RPMI8226 (cell line): Measurements from ENCODE around the gene NFASC.
A peak's percentile ranks its signal among the peaks of the same experiment; 100 is the strongest.

ENCODE experiments used
- DNase-seq: peaks from one replicate; pipeline ENCODE4 v3.0.0-alpha.2; 2015

Gene NFASC

DNA sequence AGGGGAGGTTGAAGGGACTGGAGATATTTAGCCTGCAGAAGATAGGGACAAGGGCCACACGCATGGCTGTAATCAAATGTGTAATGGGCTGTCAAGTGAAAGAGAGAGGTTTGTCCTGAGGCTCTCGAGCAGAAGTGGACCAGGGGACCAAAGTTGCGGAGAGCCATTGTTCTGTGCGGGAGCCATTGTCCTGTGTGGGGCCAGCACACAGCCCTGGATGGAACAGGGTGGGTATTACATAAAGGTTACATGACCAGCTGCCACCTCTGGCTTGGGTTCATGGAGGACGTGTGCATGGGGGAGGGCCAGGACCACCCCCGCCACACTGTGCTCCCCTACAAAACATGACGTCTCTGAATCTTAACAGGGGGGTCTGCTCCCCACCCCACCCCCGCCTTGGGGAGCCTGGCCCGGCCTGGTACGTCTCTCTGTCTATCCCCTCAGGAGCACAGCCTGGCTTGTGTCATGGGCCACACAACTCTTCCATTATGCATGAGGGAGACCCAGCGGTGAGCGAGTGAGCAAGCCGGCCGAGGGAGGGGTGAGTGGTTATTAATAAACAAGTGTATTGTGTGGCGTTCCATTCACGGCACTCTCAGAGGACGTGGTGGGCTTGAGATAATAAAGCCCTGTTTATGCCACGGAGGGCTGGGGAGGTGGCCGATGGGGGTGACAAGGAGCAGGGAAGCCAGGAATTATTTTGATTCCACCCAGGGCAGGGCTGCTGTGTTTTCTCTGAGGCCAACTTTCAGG is at the start of gene NFASC:
Gene NFASC, plus strand, starts transcription at position 703 of the 753 bp plus-strand sequence. CDS start 73,454 bp downstream, outside the sequence.
- no peak for DNase-seq

DNA sequence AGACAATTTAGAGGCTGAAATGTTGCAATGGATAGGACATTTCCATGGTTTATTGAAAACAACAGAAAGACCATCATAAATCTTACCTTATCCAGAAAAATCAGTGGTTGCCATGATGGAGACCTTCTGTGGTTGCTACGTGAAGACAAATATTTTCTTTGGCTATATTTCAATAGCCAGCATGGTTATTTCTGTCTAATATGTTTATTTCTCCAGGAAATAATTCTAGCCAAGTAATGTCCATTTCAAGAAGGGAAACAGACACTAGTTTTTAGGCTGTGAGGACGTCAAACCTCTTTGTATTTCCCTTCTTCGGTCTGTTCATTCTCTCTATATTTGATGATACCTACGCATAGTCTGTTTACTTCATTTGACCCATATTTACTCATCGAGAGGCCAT is 49.2 kb upstream of the NFASC start:
- DNase-seq: no peak

- DNase-seq: no peak
These were observed 48.7 kb upstream of the NFASC start for GRCh38 chr1:204821924-204822323.

DNA sequence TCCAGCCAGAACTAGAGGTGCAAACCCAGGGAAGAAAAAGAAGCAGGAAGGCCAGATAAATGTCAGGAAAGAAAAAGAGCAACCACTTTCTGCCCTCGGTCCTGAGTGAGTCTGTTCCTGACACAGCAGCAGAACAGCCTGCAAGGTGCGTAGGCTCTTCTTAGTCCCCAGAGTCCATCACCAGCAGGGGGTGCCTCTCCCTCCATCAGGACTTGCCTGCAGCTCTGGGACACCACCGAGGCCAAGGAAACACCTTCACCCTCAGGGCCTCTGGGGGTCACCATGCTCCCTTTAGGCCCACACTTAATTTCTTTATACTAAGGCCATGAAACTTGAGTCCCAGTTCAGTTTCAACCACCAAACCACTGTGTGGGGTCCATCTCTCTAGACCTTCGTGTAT is 43.7 kb upstream of the NFASC start:
- DNase-seq: peak; percentile 68

GRCh38 chr1:204828352-204828850 is 42.3 kb upstream of the NFASC start:
- DNase-seq: peak; percentile 66

- DNase-seq: no peak
These were observed 41.4 kb upstream of the NFASC start for GRCh38 chr1:204829133-204829825.

DNA sequence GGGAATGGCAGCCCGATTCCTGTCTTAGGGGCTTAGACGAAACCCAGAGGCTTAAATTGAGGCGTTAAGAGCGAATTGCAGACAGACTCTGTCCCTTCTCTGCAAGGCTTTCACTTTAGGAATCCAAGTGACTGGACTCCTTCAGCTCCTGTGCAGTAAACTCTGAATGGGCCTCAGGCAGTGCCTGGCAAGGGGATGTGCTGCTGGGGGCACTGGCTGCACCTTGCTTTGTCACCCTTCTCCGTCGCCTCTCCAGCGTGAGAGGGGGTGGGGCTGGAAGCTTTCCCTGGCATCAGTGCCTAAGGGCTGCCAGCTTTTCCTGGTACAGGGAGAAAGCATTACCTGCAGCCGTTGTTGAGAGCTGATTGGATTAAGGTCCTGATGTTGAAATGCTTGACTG is 39.9 kb upstream of the NFASC start:
- no peak for DNase-seq

GRCh38 chr1:204831186-204831585 is 39.5 kb upstream of the NFASC start:
- DNase-seq: no peak

GRCh38 chr1:204834336-204834735 is 36.3 kb upstream of the NFASC start:
- DNase-seq: no peak

DNA sequence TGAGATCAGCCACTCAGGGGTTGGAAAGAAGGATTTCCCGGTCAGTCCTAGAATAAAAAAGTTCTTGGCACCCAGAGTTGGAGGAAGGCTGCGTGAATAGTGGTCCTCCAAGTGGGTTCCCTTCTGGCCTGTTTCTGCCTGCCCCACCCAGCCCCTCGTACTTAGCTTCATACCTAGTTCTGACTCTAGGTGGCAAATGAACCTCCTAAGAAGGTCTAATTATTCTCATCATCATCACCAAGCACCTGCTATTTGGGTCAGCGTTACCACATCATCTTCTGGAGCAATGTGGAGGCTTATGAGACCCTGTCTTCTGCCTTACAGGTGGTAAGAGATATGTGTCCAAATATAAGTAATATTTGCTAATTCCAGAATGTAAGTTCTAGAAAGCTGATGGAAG is 35.9 kb upstream of the NFASC start:
- DNase-seq: no peak

DNA sequence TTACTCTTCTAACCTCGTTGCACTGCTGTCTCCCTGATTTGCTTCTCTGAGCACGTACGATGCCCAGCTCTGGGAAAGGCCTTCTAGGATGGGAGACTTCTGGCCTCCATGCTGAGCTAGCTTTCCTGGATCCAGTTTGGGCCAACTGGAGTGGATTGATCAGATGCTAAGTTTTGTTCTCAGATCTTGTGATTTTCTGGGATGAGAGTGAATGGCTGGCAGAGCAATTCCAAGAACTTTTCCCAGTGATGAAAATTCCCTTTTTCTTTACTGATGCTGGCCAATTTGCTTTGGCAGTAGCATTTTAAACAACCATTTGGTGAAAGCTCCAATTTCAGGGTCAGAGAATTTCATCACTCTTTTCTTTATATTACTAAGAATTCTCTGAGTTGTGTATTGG is 34.9 kb upstream of the NFASC start:
- DNase-seq: no peak

- no peak for DNase-seq
These were observed 33.8 kb upstream of the NFASC start for GRCh38 chr1:204836856-204837255.

- peak; percentile 58 for DNase-seq
These were observed 33.1 kb upstream of the NFASC start for GRCh38 chr1:204837440-204838084.

DNA sequence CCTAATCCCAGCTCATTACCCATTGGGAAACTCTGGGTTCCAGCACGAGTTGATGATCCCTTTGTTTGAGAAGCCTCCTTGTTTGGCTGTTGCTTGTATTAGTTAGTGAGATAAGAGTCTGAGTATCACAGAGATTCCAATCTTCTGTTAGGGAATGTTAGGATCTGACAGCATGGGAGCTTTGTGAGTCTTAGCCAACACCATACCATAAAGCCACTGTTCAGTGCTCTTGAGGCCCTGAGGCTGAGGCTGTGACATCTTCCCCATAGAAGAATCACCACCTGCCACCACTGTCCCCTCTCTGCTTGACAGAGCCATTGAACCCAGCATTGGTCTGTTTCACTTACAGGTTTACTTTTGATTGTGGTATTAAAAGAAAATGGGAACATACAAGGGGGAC is 29.3 kb upstream of the NFASC start:
- no peak for DNase-seq

GRCh38 chr1:204841798-204842197 is 28.9 kb upstream of the NFASC start:
- DNase-seq: no peak

DNA sequence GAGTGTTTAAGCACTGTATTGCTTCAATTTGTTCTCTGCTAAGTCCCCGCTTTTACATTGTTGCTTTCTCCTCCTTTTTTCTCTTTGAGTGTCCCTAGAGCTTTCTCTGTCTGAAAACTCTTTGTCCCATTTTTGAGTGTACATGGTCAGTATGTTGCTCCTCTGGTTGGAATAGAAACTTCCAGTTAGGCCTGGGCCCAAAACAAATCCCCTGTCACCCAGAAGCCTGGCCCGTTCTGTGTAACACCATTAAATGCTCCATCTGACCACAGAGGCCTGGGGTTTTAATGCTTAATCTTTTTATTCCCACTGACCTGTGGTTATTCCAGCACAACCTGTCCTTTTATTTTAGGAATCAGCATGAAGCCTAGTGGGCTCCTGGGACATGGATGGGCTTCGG is 28.3 kb upstream of the NFASC start:
- no peak for DNase-seq

DNA sequence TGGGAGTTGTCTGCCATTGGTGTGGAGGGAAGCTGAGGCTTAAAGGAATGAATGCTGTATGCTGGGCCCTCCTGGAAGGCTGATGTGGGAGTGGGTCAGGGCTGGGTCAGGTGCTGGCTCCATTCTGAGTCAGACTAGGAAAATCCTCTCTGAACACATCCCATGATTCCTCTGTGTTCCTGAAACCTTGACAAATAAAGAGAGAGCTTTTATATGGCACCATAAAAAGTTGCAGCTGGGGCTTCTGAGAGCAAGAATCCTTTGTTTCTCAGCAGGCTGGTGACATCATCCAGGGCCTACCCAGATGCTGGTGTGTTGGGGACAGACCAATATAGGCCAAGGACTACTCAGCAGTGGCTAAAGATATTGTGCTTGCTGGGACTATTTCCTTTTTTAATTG is 27.8 kb upstream of the NFASC start:
- DNase-seq: no peak

- no peak for DNase-seq
These were observed 24.1 kb upstream of the NFASC start for GRCh38 chr1:204846546-204846945.

DNA sequence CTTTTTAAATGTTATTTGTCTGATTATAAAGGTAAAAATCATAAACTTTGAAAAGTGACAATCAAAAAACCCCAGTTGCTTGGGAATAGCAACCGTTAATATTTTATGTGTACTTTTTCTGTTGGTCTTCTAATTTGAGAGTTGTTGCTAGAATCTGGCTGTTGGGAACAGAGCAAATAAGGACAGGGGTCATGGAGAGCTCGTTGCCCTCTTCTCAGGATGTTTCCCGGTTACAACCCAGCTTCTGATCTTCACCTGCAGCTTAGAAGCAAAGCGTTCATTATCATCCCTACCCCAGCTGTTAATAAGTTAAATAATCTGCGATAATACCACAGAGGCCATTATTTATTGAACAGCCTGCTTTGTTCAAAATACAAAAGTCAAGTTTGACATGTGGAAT is 22.1 kb upstream of the NFASC start:
- no peak for DNase-seq

GRCh38 chr1:204852854-204853253 is 17.8 kb upstream of the NFASC start:
- DNase-seq: no peak

DNA sequence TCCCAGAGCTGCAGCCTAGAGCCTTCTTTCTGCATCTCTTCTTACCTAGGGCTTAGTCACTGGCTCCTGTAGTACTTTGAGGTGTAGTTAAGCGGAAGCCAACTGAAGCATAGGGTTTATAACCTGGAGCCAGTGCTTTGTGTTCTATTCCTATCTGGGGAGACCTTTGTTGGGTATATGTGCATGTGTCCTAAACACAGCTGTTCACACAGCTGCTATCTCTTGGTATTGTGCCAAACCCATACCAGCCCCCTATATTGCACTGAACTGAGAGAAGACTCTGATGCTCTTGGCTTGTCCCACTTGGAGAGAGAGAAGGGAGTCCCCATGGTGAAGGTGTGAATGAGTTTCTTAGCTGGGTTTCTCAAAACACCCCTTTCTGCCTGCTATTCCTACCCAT is 17.2 kb upstream of the NFASC start:
- DNase-seq: no peak

DNA sequence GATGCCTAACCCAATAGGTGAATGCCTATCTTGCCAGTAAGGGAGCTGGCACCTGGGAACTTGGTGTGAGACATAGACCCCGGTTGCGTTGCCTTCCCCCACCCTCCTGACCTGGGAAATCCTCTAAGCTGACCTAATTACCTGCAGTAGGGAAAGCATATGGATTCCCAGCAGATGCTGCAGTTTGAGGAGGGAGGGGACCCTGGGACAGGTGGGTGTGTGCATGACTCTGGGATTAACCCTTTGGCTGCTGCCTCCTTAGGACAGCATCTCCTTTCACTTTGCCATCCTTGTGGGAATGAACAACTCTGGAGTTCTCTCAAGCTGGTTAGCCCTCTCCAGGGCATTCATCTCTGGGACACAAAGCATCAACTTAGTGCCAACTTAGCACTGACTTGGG is 16.4 kb upstream of the NFASC start:
- DNase-seq: no peak

- DNase-seq: no peak
These were observed 12.3 kb upstream of the NFASC start for GRCh38 chr1:204858363-204858821.

GRCh38 chr1:204859861-204860267 is 10.8 kb upstream of the NFASC start:
- no peak for DNase-seq
